GM23248 (cell line): ENCODE data around the gene CNIH1. TPM values are rescaled to one million over a fixed set of nuclear protein-coding genes. Genes with fewer than 3 reads are reported as not detected.
A peak's percentile ranks its signal among the peaks of the same experiment; 100 is the strongest.

ENCODE experiments used
- DNase-seq: peaks from one replicate; pipeline ENCODE4 v3.0.0-alpha.2; 2015
- H2AFZ ChIP-seq: fragments of 200-600 bp; sonication (generic); 2 replicates; pipeline ENCODE4 v1.6.1; 2016; ENCODE audit warnings: antibody characterized with exemption
- H3F3A ChIP-seq: fragments of 200-600 bp; sonication (generic); 2 replicates; pipeline ENCODE4 v1.6.1; 2016; ENCODE audit warnings: mild to moderate bottlenecking, antibody characterized with exemption, mixed run types; ENCODE audit not compliant: insufficient read depth
- H3K27ac ChIP-seq: fragments of 200-600 bp; sonication (generic); 2 replicates; pipeline ENCODE4 v1.5.1; 2016; ENCODE audit warnings: mild to moderate bottlenecking
- H3K27me3 ChIP-seq: fragments of 200-600 bp; sonication (generic); replicated peaks from 2 replicates; pipeline ENCODE4 v1.6.1; 2016; ENCODE audit warnings: mild to moderate bottlenecking; ENCODE audit not compliant: insufficient read depth
- H3K36me3 ChIP-seq: fragments of 200-600 bp; sonication (generic); 2 replicates; pipeline ENCODE4 v1.6.1; 2016; ENCODE audit warnings: low read depth, mild to moderate bottlenecking
- H3K4me1 ChIP-seq: fragments of 200-600 bp; sonication (generic); 2 replicates; pipeline ENCODE4 v1.6.1; 2016; ENCODE audit warnings: mild to moderate bottlenecking; ENCODE audit not compliant: insufficient read depth
- H3K4me2 ChIP-seq: fragments of 200-600 bp; sonication (generic); one replicate; pipeline ENCODE4 v1.6.1; 2016; ENCODE audit warnings: mild to moderate bottlenecking; ENCODE audit not compliant: unreplicated experiment
- H3K4me3 ChIP-seq: fragments of 200-600 bp; sonication (generic); 2 replicates; pipeline ENCODE4 v1.5.1; 2016; ENCODE audit warnings: mild to moderate bottlenecking
- H3K79me2 ChIP-seq: fragments of 200-600 bp; sonication (generic); 2 replicates; pipeline ENCODE4 v1.6.1; 2016; ENCODE audit warnings: mild to moderate bottlenecking; ENCODE audit not compliant: insufficient read depth
- H3K9ac ChIP-seq: fragments of 200-600 bp; sonication (generic); 2 replicates; pipeline ENCODE4 v1.6.1; 2016; ENCODE audit warnings: mild to moderate bottlenecking
- H3K9me2 ChIP-seq: fragments of 200-600 bp; sonication (generic); 2 replicates; pipeline ENCODE4 v1.6.1; 2016; ENCODE audit warnings: mixed run types, mild to moderate bottlenecking, moderate library complexity; ENCODE audit not compliant: insufficient read depth
- H3K9me3 ChIP-seq: fragments of 200-600 bp; sonication (generic); one replicate; pipeline ENCODE4 v1.6.1; 2017; ENCODE audit warnings: low read depth
- H4K20me1 ChIP-seq: fragments of 200-600 bp; sonication (generic); 2 replicates; pipeline ENCODE4 v1.6.0; 2016; ENCODE audit not compliant: insufficient read depth
- EZH2 ChIP-seq: fragments of 200-600 bp; sonication (generic); IDR thresholded peaks from 2 replicates; pipeline ENCODE4 v1.6.1; 2018; ENCODE audit warnings: antibody characterized with exemption, mild to moderate bottlenecking; ENCODE audit not compliant: insufficient read depth, poor library complexity, severe bottlenecking
- EZH2phosphoT487 ChIP-seq: fragments of 200-600 bp; sonication (generic); IDR thresholded peaks from 2 replicates; pipeline ENCODE4 v1.6.1; 2018; ENCODE audit warnings: antibody characterized with exemption, moderate library complexity, mild to moderate bottlenecking, low read depth; ENCODE audit not compliant: insufficient read depth
- WGBS, 2 experiments: methylation state at CpG; one replicate each; pipeline ENCODE4 v1.1.6; 2015 to 2017; ENCODE audit warnings: low lambda C conversion rate in 2 of 2, low coverage in 1 of 2; ENCODE audit errors: missing lambda C conversion rate in 2 of 2; 5-methylcytosine and 5-hydroxymethylcytosine counted together
- in situ Hi-C: fragments of 300-500 bp; cut with MboI; formaldehyde crosslinking; loops from 2 replicates; pipeline ENCODE4 v1.15.0; 2020
- polyA plus RNA-seq: library from polyadenylated mRNA; unstranded; fragments of >200 nt; fragmentation: Nextera tagmentation; extraction: Ambion mirVana; gene quantifications from 2 replicates; pipeline ENCODE4 v1.2.1, GENCODE V29; 2016
- total RNA-seq: library from RNA; depleted of rRNA; stranded (reverse); fragments of >200 nt; shearing (Covaris generic); gene quantifications from 2 replicates; pipeline ENCODE4 v1.2.3, GENCODE V29; 2014

CNIH1 gene
- total and polyA plus RNA-seq, 2 experiments from 2014 or later, result 259 to 315 TPM

- H3K4me3 ChIP-seq, result no peak overlapping the region
- no peak overlapping the region for H3K27ac ChIP-seq
- TF ChIP-seq EZH2phosphoT487 (no peak), EZH2 (no peak)
- no peaks in the 10 kb centered on the region for H3K9me2 ChIP-seq
- peaks cover 23% of the 10 kb centered on the region; the same call in 1 of the 2 replicates for H3K4me1 ChIP-seq
- H3K9ac ChIP-seq, result no peak overlapping the region
- 0 out of 2 replicates have a peak, but pooled peaks cover 9% of the 10 kb centered on the region for H4K20me1 ChIP-seq
- H3K79me2 ChIP-seq, result peaks cover 94% of the 10 kb centered on the region
- no peaks in the 10 kb centered on the region for H3K27me3 ChIP-seq
- H3K9me3 ChIP-seq, result no peaks in the 10 kb centered on the region
- peak overlapping the region; percentile 2 for H3K4me2 ChIP-seq
- H3F3A ChIP-seq, result peaks cover 8% of the 10 kb centered on the region; the same call in 1 of the 2 replicates
- in situ Hi-C loops, result no loop called here
- DNase-seq, result no peak
- H3K36me3 ChIP-seq, result peaks cover 58% of the 10 kb centered on the region
- 81 to 89% methylated on average over 4 of the region's 4 CpGs for WGBS, 2 experiments
- no peak overlapping the region for H2AFZ ChIP-seq
Measured at GRCh38 chr14:54480830-54481562, 39.8 kb upstream of the CNIH1 start.

- H3K27ac ChIP-seq, result no peak overlapping the region
- whole genome bisulfite sequencing, 2 experiments, result 58 to 60% methylated on average over 3 of the region's 3 CpGs
- H3K36me3 ChIP-seq, result peaks cover 74% of the 10 kb centered on the region
- no peak overlapping the region for H3K4me3 ChIP-seq
- H4K20me1 ChIP-seq, result 0 out of 2 replicates have a peak, but pooled peaks cover 5% of the 10 kb centered on the region
- H3K79me2 ChIP-seq, result peaks cover 81% of the 10 kb centered on the region
- no peak overlapping the region for H2AFZ ChIP-seq
- no peak overlapping the region for H3K4me2 ChIP-seq
- H3K27me3 ChIP-seq, result no peaks in the 10 kb centered on the region
- peaks cover 8% of the 10 kb centered on the region; the same call in 1 of the 2 replicates for H3F3A ChIP-seq
- no peak overlapping the region for H3K9ac ChIP-seq
- peak; percentile 8 for DNase-seq
- TF ChIP-seq EZH2 (no peak), EZH2phosphoT487 (no peak)
- no peaks in the 10 kb centered on the region for H3K9me2 ChIP-seq
- H3K4me1 ChIP-seq, result peaks cover 15% of the 10 kb centered on the region; the same call in 1 of the 2 replicates
- H3K9me3 ChIP-seq, result no peaks in the 10 kb centered on the region
- in situ Hi-C loops, result no loop called here
Measured at GRCh38 chr14:54478636-54479215, 37.6 kb upstream of the CNIH1 start.

GRCh38 chr14:54475911-54476310 is 34.7 kb upstream of the CNIH1 start:
- H3K9ac ChIP-seq, result no peak overlapping the region
- no peaks in the 10 kb centered on the region for H3K27me3 ChIP-seq
- no peaks in the 10 kb centered on the region for H3K9me2 ChIP-seq
- peaks cover 1% of the 10 kb centered on the region; the same call in 1 of the 2 replicates for H3K4me1 ChIP-seq
- H3K36me3 ChIP-seq, result peaks cover 48% of the 10 kb centered on the region
- 64 to 66% methylated on average over 4 of the region's 4 CpGs for WGBS, 2 experiments
- H3K9me3 ChIP-seq, result no peaks in the 10 kb centered on the region
- no peak for DNase-seq
- no peak overlapping the region for H3K4me3 ChIP-seq
- no peak overlapping the region for H3K4me2 ChIP-seq
- H3F3A ChIP-seq, result peaks cover 8% of the 10 kb centered on the region; the same call in 1 of the 2 replicates
- no peak for TF ChIP-seq EZH2phosphoT487
- TF ChIP-seq EZH2, result no peak
- H2AFZ ChIP-seq, result no peak overlapping the region
- peaks cover 53% of the 10 kb centered on the region for H3K79me2 ChIP-seq
- in situ Hi-C loops, result no loop called here
- 0 out of 2 replicates have a peak, but pooled peaks cover 5% of the 10 kb centered on the region for H4K20me1 ChIP-seq
- no peak overlapping the region for H3K27ac ChIP-seq

GRCh38 chr14:54475187-54475899 is 34.2 kb upstream of the CNIH1 start:
- 59 to 70% methylated on average over 4 of the region's 4 CpGs for WGBS, 2 experiments
- peaks cover 48% of the 10 kb centered on the region; the same call in 1 of the 2 replicates for H3K79me2 ChIP-seq

More at GRCh38 chr14:54475187-54475899, 34.2 kb upstream of the CNIH1 start:
- TF ChIP-seq EZH2 (no peak), EZH2phosphoT487 (no peak)
- Histone ChIP-seq H3K4me2 (no peak overlapping the region), H3K27me3 (no peaks in the 10 kb centered on the region), H3K4me3 (no peak overlapping the region), H3K36me3 (peaks cover 44% of the 10 kb centered on the region), H2AFZ (no peak overlapping the region), H3F3A (peaks cover 8% of the 10 kb centered on the region; the same call in 1 of the 2 replicates), H3K9me2 (no peaks in the 10 kb centered on the region), H4K20me1 (0 out of 2 replicates have a peak, but pooled peaks cover 5% of the 10 kb centered on the region), H3K27ac (no peak overlapping the region), H3K9me3 (no peaks in the 10 kb centered on the region), H3K9ac (no peak overlapping the region), H3K4me1 (no peaks in the 10 kb centered on the region)
- in situ Hi-C loops, result no loop called here
- DNase-seq, result peak; percentile 50
